ENCODE data around the gene PEX12. TPM values are rescaled to one million over a fixed set of nuclear protein-coding genes. Genes with fewer than 3 reads are reported as not detected.
A peak's percentile ranks its signal among the peaks of the same experiment; 100 is the strongest.

The PEX12 gene
- total RNA-seq, 1 donor from 2014 or later: 7.7 TPM

GRCh38 chr17:35542990-35543389 is 35.4 kb downstream of the PEX12 start:
- Mint-ChIP-seq H3K9me3 (no peaks in the 10 kb centered on the region), H3K36me3 (no peaks in the 10 kb centered on the region), H3K27ac (no peak overlapping the region), H3K4me3 (no peak overlapping the region), H3K4me1 (ENCODE audit: unreplicated experiment) (no peaks in the 10 kb centered on the region), H3K27me3 (peaks cover 62% of the 10 kb centered on the region)
- no peak for DNase-seq (ENCODE audit: extremely low spot score, unreplicated experiment)
- TF ChIP-seq CTCF (conservative IDR thresholded peaks at IDR 0.05): no peak

- no peak for DNase-seq (ENCODE audit: extremely low spot score, unreplicated experiment)
- H3K36me3 Mint-ChIP-seq: no peaks in the 10 kb centered on the region
- H3K27ac Mint-ChIP-seq: no peak overlapping the region
- no peak for TF ChIP-seq CTCF (conservative IDR thresholded peaks at IDR 0.05)
- no peaks in the 10 kb centered on the region for H3K4me1 Mint-ChIP-seq (ENCODE audit: unreplicated experiment)
- no peak overlapping the region for H3K4me3 Mint-ChIP-seq
- peaks cover 53% of the 10 kb centered on the region for H3K27me3 Mint-ChIP-seq
- H3K9me3 Mint-ChIP-seq: no peaks in the 10 kb centered on the region
These were observed 36.9 kb downstream of the PEX12 start for GRCh38 chr17:35541434-35541833.

DNA sequence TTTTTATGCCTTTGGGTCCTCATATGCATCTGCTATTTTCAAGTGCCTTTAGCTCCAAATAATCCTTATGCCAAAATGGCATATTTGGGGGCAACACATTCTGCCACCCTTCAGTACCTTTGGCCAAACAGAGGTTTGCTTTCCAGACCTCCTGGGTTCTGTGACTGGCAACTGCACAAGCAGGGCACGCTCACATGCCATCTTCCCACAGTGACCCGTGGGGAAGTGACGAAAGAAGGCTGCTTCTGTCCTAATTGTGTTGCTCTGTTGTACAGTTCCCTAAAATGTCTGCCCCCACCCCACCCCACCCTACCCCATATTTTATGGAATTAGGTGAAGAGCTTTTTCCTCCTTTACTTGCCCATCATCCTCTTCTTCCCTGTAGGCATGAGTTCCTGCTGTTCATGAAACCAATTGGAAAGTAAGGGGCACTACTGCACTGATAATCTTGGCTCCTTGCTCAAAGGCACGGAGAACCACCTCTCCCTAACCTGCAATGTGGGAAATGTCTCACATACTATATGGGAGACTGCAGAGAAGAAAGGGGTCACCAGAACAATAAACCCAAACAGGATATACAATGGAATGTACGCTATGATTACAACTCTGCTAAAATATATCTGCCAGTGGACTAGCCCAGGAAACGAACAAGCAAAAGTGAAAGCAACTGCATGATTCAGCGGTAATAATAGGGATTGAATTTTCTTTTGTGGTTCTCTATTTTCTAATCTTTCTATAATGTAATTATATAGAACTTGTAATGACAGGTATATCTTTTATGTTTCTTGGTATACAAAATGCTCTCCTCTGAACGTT is 37.6 kb downstream of the PEX12 start:
- Mint-ChIP-seq H3K27me3 (peaks cover 47% of the 10 kb centered on the region), H3K27ac (no peak overlapping the region), H3K4me3 (no peak overlapping the region), H3K4me1 (ENCODE audit: unreplicated experiment) (no peaks in the 10 kb centered on the region), H3K36me3 (no peaks in the 10 kb centered on the region), H3K9me3 (no peaks in the 10 kb centered on the region)
- TF ChIP-seq CTCF (conservative IDR thresholded peaks at IDR 0.05): no peak
- DNase-seq (ENCODE audit: extremely low spot score, unreplicated experiment): no peak

DNA sequence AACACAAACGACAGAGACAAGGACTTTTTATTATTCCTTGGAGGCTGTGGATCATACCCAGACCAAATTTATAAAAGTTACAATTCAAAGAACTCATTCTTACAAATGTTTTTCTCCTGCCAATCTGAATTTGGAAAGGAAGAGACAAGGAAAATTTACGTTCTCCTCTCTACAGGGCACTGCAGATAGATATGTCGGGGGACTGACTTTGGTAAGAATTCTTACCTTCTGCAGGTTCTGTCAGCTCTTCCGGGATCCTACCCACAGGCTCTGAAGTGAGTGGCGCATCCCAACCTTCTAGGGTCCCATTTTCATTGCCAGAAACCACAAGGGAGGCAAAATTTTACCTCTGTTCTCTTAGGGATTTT is 38.7 kb downstream of the PEX12 start:
- no peak overlapping the region for H3K4me3 Mint-ChIP-seq

GRCh38 chr17:35537601-35538141 is 40.7 kb downstream of the PEX12 start, which contains the start of gene SLFN12L:
TSS of gene SLFN12L (minus strand) at chr17:35537678. CDS start at chr17:35522364, 15,314 bp downstream.
- Mint-ChIP-seq H3K4me3 (no peak within 1 kb of the TSS), H3K9me3 (no peaks in the 10 kb centered on the region), H3K36me3 (no peaks in the 10 kb centered on the region), H3K4me1 (ENCODE audit: unreplicated experiment) (no peaks in the 10 kb centered on the region), H3K27ac (no peak within 1 kb of the TSS), H3K27me3 (peaks cover 28% of the 10 kb centered on the region)
- no peak for TF ChIP-seq CTCF (conservative IDR thresholded peaks at IDR 0.05)
- no peak for DNase-seq (ENCODE audit: extremely low spot score, unreplicated experiment)

More for the DNA sequence above, 38.7 kb downstream of the PEX12 start:
- peak; percentile 28 for TF ChIP-seq CTCF (conservative IDR thresholded peaks at IDR 0.05)
- Mint-ChIP-seq H3K27me3 (peaks cover 38% of the 10 kb centered on the region), H3K4me1 (ENCODE audit: unreplicated experiment) (no peaks in the 10 kb centered on the region), H3K27ac (no peak overlapping the region), H3K36me3 (no peaks in the 10 kb centered on the region), H3K9me3 (no peaks in the 10 kb centered on the region)
- no peak for DNase-seq (ENCODE audit: extremely low spot score, unreplicated experiment)
